ENCODE data around the gene CDCA5.

The CDCA5 gene

DNA sequence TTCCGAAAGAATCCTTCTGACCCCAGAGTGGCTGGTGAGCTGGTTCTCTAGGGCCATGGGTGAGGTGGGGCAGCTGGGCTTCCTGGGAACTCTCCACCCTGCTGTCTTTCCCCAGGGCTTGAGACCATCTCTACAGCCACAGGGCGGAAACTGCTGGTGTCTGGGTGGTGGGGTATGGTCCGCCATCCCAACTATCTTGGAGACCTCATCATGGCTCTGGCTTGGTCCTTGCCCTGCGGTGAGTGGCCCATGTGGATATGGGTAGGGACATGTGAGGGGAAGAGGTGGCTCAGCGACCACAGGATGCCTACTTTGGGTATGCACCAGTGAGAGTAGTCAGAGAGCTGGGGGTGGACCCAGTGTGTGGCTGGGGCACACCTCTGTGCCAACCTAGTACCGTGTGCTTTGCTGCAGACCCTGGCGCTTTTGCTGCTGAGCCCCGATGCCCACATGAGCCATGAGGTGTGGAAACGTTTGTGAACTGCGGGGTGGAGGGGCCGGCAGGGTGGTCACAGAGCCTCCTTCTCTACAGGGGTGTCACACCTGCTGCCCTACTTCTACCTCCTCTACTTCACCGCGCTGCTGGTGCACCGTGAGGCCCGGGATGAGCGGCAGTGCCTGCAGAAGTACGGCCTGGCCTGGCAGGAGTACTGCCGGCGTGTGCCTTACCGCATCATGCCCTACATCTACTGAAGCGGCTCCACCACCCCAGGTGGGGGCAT, 31.7 kb upstream of the CDCA5 start:
- Histone ChIP-seq H3K36me3 (peaks cover 40% of the 10 kb centered on the region), H3K4me3 (ENCODE audit: low read depth, low read length) (no peak overlapping the region), H3K9me3 (ENCODE audit: severe bottlenecking) (no peaks in the 10 kb centered on the region), H3K27me3 (ENCODE audit: insufficient read depth, low read depth, severe bottlenecking) (no peaks in the 10 kb centered on the region), H3K27ac (no peak overlapping the region)
- TF ChIP-seq CTCF (IDR thresholded peaks at IDR 0.05; ENCODE audit: low read depth, low read length), result no peak
- DNase-seq, result no peak

DNA sequence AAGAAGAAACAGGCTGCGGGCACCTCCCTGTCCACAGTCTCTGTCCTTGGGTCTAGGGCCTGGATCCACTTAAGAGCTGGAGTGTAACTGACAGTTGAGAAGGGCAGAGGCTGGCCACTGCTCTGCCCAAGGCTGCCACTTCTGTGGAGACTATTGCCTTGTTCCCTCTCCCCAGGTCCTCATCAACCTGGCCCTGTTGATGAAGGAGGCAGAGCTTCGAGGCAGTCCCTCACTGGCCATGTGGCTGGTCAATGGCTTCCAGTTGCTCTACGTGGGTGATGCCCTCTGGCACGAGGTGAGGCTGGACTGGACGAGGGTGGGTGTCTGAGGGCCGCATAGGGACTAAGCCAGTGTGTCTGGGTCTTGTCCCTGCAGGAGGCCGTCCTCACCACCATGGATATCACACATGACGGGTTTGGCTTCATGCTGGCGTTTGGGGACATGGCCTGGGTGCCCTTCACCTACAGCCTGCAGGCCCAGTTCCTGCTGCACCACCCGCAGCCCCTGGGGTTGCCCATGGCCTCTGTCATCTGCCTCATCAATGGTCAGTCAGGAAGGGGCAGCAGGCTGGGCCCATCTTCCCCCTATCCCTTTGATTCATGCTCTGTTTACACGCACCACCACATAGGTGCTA, 30.8 kb upstream of the CDCA5 start:
- no peak for TF ChIP-seq CTCF (IDR thresholded peaks at IDR 0.05; ENCODE audit: low read depth, low read length)
- H3K4me3 ChIP-seq (ENCODE audit: low read depth, low read length), result no peak overlapping the region

GRCh38 chr11:65113839-65114238, 30.0 kb upstream of the CDCA5 start:
- Histone ChIP-seq H3K27me3 (ENCODE audit: insufficient read depth, low read depth, severe bottlenecking) (no peaks in the 10 kb centered on the region), H3K27ac (no peak overlapping the region), H3K36me3 (peaks cover 29% of the 10 kb centered on the region), H3K4me3 (ENCODE audit: low read depth, low read length) (peak overlapping the region; percentile 65), H3K9me3 (ENCODE audit: severe bottlenecking) (no peaks in the 10 kb centered on the region)
- DNase-seq, result no peak
- TF ChIP-seq CTCF (IDR thresholded peaks at IDR 0.05; ENCODE audit: low read depth, low read length), result no peak

More for the DNA sequence above, 30.8 kb upstream of the CDCA5 start:
- no peak overlapping the region for H3K27ac ChIP-seq
- no peak for DNase-seq
- H3K9me3 ChIP-seq (ENCODE audit: severe bottlenecking), result no peaks in the 10 kb centered on the region
- H3K27me3 ChIP-seq (ENCODE audit: insufficient read depth, low read depth, severe bottlenecking), result no peaks in the 10 kb centered on the region
- peaks cover 32% of the 10 kb centered on the region for H3K36me3 ChIP-seq

- no peaks in the 10 kb centered on the region for H3K27me3 ChIP-seq (ENCODE audit: insufficient read depth, low read depth, severe bottlenecking)
- DNase-seq, result no peak
- no peaks in the 10 kb centered on the region for H3K9me3 ChIP-seq (ENCODE audit: severe bottlenecking)
- H3K36me3 ChIP-seq, result peaks cover 24% of the 10 kb centered on the region
- peak overlapping the region; percentile 65 for H3K4me3 ChIP-seq (ENCODE audit: low read depth, low read length)
- H3K27ac ChIP-seq, result peak overlapping the region; percentile 78
- no peak for TF ChIP-seq CTCF (IDR thresholded peaks at IDR 0.05; ENCODE audit: low read depth, low read length)
Observed at GRCh38 chr11:65113361-65113756, 29.5 kb upstream of the CDCA5 start.

- Histone ChIP-seq H3K36me3 (peaks cover 18% of the 10 kb centered on the region), H3K9me3 (ENCODE audit: severe bottlenecking) (no peaks in the 10 kb centered on the region), H3K4me3 (ENCODE audit: low read depth, low read length) (peak overlapping the region; percentile 65), H3K27me3 (ENCODE audit: insufficient read depth, low read depth, severe bottlenecking) (no peaks in the 10 kb centered on the region), H3K27ac (peak overlapping the region; percentile 78)
- DNase-seq, result peak; percentile 72
- peak; percentile 90 for TF ChIP-seq CTCF (IDR thresholded peaks at IDR 0.05; ENCODE audit: low read depth, low read length)
Observed at GRCh38 chr11:65112546-65113360, 28.9 kb upstream of the CDCA5 start.

All from WERI-Rb-1 (cell line).